ENCODE measurements around the gene FN3K.
A peak's percentile ranks its signal among the peaks of the same experiment; 100 is the strongest.

FN3K gene

GRCh38 chr17:82734987-82735866, at the start of gene FN3K:
TSS of gene FN3K (plus strand) at chr17:82735615. CDS start at chr17:82735637, 22 bp downstream.
- peak; percentile 86 for DNase-seq (ENCODE audit: low spot score)

GRCh38 chr17:82686366-82687324, 48.8 kb upstream of the FN3K start:
- no peak for DNase-seq (ENCODE audit: low spot score)

- no peak for DNase-seq (ENCODE audit: low spot score)
These were observed 48.0 kb upstream of the FN3K start for GRCh38 chr17:82687375-82687861.

GRCh38 chr17:82687871-82688270, 47.5 kb upstream of the FN3K start:
- no peak for DNase-seq (ENCODE audit: low spot score)

GRCh38 chr17:82689077-82689476, 46.3 kb upstream of the FN3K start:
- no peak for DNase-seq (ENCODE audit: low spot score)

GRCh38 chr17:82690786-82691489, 44.5 kb upstream of the FN3K start:
- DNase-seq (ENCODE audit: low spot score), result no peak

- DNase-seq (ENCODE audit: low spot score), result no peak
These were observed 43.7 kb upstream of the FN3K start for GRCh38 chr17:82691714-82692113.

- no peak for DNase-seq (ENCODE audit: low spot score)
These were observed 43.1 kb upstream of the FN3K start for GRCh38 chr17:82692268-82692667.

GRCh38 chr17:82693168-82693867, 42.1 kb upstream of the FN3K start:
- no peak for DNase-seq (ENCODE audit: low spot score)

GRCh38 chr17:82694647-82695046, 40.8 kb upstream of the FN3K start:
- DNase-seq (ENCODE audit: low spot score), result no peak

- no peak for DNase-seq (ENCODE audit: low spot score)
These were observed 39.2 kb upstream of the FN3K start for GRCh38 chr17:82696259-82696658.

GRCh38 chr17:82696916-82697807, 38.3 kb upstream of the FN3K start:
- DNase-seq (ENCODE audit: low spot score), result peak; percentile 51

GRCh38 chr17:82697808-82698064, 37.7 kb upstream of the FN3K start:
- no peak for DNase-seq (ENCODE audit: low spot score)

- peak; percentile 100 for DNase-seq (ENCODE audit: low spot score)
These were observed 37.1 kb upstream of the FN3K start, which contains the start of gene RAB40B for GRCh38 chr17:82698065-82698973. TSS of gene RAB40B (minus strand) at chr17:82698698. CDS start at chr17:82698596, 102 bp downstream.

- DNase-seq (ENCODE audit: low spot score), result no peak
These were observed 36.4 kb upstream of the FN3K start for GRCh38 chr17:82698974-82699442.

- DNase-seq (ENCODE audit: low spot score), result no peak
These were observed 35.9 kb upstream of the FN3K start for GRCh38 chr17:82699551-82699950.

- DNase-seq (ENCODE audit: low spot score), result no peak
These were observed 33.0 kb upstream of the FN3K start for GRCh38 chr17:82702231-82702927.

GRCh38 chr17:82703036-82703745, 32.2 kb upstream of the FN3K start:
- no peak for DNase-seq (ENCODE audit: low spot score)
